ENCODE data around the gene DEDD2. TPM values are rescaled to one million over a fixed set of nuclear protein-coding genes. Genes with fewer than 3 reads are reported as not detected.
A peak's percentile ranks its signal among the peaks of the same experiment; 100 is the strongest.

DEDD2 gene
- total RNA-seq, 2 donors from 2014 or later, result 19.2 to 24.8 TPM

DNA sequence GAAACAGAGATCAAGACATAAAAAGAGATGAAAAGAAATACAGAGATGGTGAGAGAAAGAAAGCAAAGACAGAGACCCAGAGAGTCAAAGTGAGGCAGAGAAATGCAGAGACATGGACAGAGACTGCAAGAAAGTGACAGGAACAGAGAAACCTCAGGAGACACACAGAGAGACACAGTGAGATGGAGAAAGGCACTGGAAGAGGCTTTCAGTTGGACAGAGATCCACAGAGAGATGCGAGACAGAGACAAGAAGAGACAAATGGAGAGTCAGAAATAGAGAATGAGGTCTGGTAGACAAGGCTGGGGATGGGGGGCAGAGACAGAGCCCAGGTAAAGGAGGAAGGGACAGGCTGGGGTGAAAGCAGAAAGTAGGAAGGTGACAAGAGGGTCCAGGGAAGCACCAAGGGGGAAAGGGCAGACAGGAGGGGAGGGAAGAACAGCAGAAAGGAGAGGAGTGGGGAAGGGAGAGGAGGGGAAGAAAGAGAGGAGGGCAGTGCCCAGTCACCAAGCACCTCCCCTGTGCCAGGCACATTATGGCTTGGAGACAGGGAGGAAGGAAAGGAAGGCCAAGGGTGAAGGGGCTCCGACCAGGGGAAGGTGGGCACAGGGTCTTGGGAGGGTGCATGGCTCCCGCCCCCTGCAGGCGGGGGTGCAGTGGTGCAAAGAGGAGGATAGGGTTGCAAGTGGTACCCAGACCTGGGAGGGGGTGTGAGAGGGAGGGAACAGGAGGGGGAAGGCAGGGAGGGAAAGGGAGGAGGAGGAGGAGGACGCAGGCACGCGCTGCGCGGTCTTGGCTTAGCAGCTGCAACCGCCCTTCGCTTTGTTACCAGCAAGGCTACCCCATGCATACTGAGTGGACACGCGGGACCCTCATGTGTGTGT, 38.4 kb downstream of the DEDD2 start:
- TF ChIP-seq, protein P1, sequence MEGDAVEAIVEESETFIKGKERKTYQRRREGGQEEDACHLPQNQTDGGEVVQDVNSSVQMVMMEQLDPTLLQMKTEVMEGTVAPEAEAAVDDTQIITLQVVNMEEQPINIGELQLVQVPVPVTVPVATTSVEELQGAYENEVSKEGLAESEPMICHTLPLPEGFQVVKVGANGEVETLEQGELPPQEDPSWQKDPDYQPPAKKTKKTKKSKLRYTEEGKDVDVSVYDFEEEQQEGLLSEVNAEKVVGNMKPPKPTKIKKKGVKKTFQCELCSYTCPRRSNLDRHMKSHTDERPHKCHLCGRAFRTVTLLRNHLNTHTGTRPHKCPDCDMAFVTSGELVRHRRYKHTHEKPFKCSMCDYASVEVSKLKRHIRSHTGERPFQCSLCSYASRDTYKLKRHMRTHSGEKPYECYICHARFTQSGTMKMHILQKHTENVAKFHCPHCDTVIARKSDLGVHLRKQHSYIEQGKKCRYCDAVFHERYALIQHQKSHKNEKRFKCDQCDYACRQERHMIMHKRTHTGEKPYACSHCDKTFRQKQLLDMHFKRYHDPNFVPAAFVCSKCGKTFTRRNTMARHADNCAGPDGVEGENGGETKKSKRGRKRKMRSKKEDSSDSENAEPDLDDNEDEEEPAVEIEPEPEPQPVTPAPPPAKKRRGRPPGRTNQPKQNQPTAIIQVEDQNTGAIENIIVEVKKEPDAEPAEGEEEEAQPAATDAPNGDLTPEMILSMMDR (IDR thresholded peaks at IDR 0.05), result no peak
- H3K36me3 ChIP-seq, result no peaks in the 10 kb centered on the region
- DNase-seq (ENCODE audit: low spot score), result no peak
- H3K4me3 ChIP-seq, result no peak overlapping the region
- H3K4me1 ChIP-seq, result peaks cover 0 to 15% of the 10 kb centered on the region in 2 donors
- H3K27me3 ChIP-seq, result peaks cover 6 to 25% of the 10 kb centered on the region in 2 donors
- no peak overlapping the region for H3K27ac ChIP-seq
- no peaks in the 10 kb centered on the region for H3K9me3 ChIP-seq

DNA sequence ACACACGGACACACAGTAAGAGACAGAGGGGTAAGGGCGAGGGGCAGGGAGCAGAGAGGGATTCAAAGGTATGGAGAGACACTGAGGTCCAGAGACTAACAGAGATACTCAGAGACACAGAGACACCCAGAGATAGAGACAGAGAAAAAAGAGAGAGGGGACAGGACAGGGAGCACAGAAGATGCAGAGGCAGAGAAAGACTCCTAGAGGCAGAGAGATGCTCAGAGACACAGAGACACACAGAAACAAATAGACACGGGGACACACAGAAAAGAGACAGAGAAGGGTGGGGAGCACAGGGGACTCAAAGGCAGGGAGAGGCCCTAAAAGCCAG, 39.8 kb downstream of the DEDD2 start:
- peaks cover 6 to 25% of the 10 kb centered on the region in 2 donors for H3K27me3 ChIP-seq
- H3K4me3 ChIP-seq, result no peak overlapping the region
- no peak overlapping the region for H3K27ac ChIP-seq
- no peak for DNase-seq (ENCODE audit: low spot score)
- H3K9me3 ChIP-seq, result no peaks in the 10 kb centered on the region
- TF ChIP-seq, protein P1 (IDR thresholded peaks at IDR 0.05), result no peak
- peaks cover 0 to 15% of the 10 kb centered on the region in 2 donors for H3K4me1 ChIP-seq
- H3K36me3 ChIP-seq, result no peaks in the 10 kb centered on the region

DNA sequence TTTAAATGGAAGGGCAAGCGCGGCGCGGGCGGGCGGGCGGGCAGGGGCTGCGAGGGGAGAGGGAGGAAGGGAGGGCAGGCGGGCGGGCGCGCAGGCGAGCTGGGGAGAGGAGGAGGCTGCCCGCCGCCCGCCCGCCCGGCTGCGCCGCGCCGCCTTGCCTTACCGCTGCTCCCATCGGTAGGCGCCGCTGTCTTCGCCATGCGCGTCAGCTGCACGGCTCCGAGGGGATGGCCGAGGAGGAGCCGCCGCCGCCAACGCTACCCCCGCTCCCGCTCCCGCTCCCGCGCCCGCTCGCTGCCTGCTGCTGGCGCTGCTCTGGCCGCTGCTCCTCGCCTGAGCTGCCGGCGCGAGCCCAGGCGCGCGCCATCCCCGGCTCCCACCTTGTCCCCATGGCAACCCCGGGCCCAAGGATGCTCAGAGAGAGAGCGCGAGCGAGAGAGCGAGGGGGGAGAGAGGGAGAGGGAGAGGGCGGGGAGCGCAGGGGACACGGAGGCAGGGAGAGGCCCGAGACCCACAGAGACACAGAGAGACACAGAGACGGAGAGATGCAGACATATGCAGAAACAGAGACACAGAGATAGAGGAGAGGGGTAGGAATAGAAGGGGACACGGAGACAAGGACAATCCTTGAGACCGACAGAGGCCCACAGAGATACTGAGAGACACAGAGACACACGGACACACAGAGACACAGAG, 40.3 kb downstream of the DEDD2 start:
- Histone ChIP-seq H3K4me1 (peaks cover 0 to 15% of the 10 kb centered on the region in 2 donors), H3K27me3 (peaks cover 6 to 21% of the 10 kb centered on the region in 2 donors), H3K9me3 (no peaks in the 10 kb centered on the region), H3K27ac (no peak overlapping the region), H3K36me3 (no peaks in the 10 kb centered on the region), H3K4me3 (peak overlapping the region; percentile 32 to 52)
- TF ChIP-seq, protein P1 (IDR thresholded peaks at IDR 0.05), result peak; percentile 26 to 57
- DNase-seq (ENCODE audit: low spot score), result no peak

GRCh38 chr19:42176649-42176989, 40.9 kb downstream of the DEDD2 start:
- no peaks in the 10 kb centered on the region for H3K36me3 ChIP-seq
- H3K4me1 ChIP-seq, result peaks cover 0 to 15% of the 10 kb centered on the region in 2 donors
- H3K27ac ChIP-seq, result no peak overlapping the region
- peaks cover 6 to 21% of the 10 kb centered on the region in 2 donors for H3K27me3 ChIP-seq
- H3K4me3 ChIP-seq, result peak overlapping the region; percentile 32 to 52
- H3K9me3 ChIP-seq, result no peaks in the 10 kb centered on the region
- no peak for DNase-seq (ENCODE audit: low spot score)
- TF ChIP-seq, protein P1 (IDR thresholded peaks at IDR 0.05), result no peak

DNA sequence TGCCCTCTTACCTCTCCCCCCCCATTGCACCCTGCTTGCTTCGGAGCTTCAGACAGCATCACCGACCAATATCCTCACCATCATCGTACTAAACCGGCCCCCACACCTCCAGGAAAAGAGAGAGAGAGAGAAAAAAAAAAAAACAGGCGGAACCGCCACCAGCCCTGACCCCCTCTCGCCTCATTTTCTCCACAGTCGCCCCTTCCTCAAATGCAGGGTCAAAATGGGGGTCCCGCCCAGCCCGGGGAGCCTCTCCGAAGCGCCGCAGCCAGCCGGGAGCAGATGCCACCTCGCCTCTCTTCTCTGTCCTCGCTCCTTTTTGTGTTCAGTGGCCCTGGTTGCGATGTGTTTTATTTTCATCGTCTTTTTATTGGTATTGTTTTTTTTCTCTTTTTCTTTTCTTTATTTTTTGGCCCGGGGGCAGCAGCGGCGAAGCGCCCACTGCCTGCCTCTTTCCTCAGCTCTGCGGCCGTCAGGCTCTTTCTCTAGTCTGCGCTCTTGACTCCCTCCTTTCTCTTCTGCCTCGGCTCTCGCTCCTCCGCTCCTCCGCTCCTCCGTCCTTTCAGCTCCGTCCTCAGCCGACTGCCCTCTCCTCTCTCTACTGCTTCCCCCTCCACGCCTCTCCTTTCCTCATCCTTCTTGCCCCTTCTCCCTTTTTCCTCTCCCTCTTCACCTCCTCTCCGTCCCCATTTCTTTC, 41.4 kb downstream of the DEDD2 start:
- no peaks in the 10 kb centered on the region for H3K36me3 ChIP-seq
- H3K9me3 ChIP-seq, result no peaks in the 10 kb centered on the region
- H3K4me3 ChIP-seq, result peak overlapping the region; percentile 32 to 52
- H3K27ac ChIP-seq, result no peak overlapping the region
- H3K4me1 ChIP-seq, result peaks cover 0 to 15% of the 10 kb centered on the region in 2 donors
- H3K27me3 ChIP-seq, result peaks cover 6 to 21% of the 10 kb centered on the region in 2 donors
- TF ChIP-seq, protein P1 (IDR thresholded peaks at IDR 0.05), result no peak
- no peak for DNase-seq (ENCODE audit: low spot score)
